Right atrium auricular region (tissue), 2 donors: Measurements from ENCODE around the gene BBS9. TPM values are rescaled to one million over a fixed set of nuclear protein-coding genes. Genes with fewer than 3 reads are reported as not detected.

Experiments used
- DNase-seq: peaks from one replicate; pipeline ENCODE4 v3.0.0-alpha.2; 2019; ENCODE audit warnings: low spot score
- H3K27ac ChIP-seq, 2 donors: fragments of 200-600 bp; sonication (generic); 1 replicate in 1 of 2; 2 replicates in 1 of 2; pipeline ENCODE4 v1.5.1; 2016 to 2019
- H3K27me3 ChIP-seq, 2 donors: fragments of 200-600 bp; sonication (generic); one replicate each; pipeline versions ENCODE4 v1.5.1 to v1.6.0; 2017 to 2019
- H3K36me3 ChIP-seq: fragments of 200-600 bp; sonication (generic); one replicate; pipeline ENCODE4 v1.5.1; 2016
- H3K4me1 ChIP-seq, 2 donors: fragments of 200-600 bp; sonication (generic); one replicate each; pipeline versions ENCODE4 v1.5.1 to v1.6.0; 2017 to 2019
- H3K4me3 ChIP-seq, 2 donors: fragments of 200-600 bp; sonication (generic); 1 replicate in 1 of 2; 2 replicates in 1 of 2; pipeline ENCODE4 v1.5.1; 2017 to 2019; ENCODE audit warnings: mild to moderate bottlenecking in 1 of 2, moderate library complexity in 1 of 2
- H3K9me3 ChIP-seq, 2 donors: fragments of 200-600 bp; sonication (generic); one replicate each; pipeline ENCODE4 v1.5.1; 2019
- total RNA-seq, 2 donors: library from RNA; depleted of rRNA; stranded (reverse); fragments of >200 nt; gene quantifications; one replicate each; pipeline ENCODE4 v1.1.0, GENCODE V29; 2016
- TF ChIP-seq, protein P1 (sequence below), 2 donors: fragments of 200-600 bp; sonication (generic); IDR thresholded peaks; one replicate each; pipeline ENCODE4 v1.5.1; 2019; ENCODE audit warnings: antibody characterized with exemption in 2 of 2

BBS9 gene
- total RNA-seq, 2 donors from 2014 or later = 13.3 to 13.8 TPM

GRCh38 chr7:33356336-33356735 lies 227.0 kb downstream of the BBS9 start:
- H3K27me3 ChIP-seq = no peaks in the 10 kb centered on the region
- no peaks in the 10 kb centered on the region for H3K4me1 ChIP-seq
- no peaks in the 10 kb centered on the region for H3K9me3 ChIP-seq
- no peak overlapping the region for H3K27ac ChIP-seq
- no peaks in the 10 kb centered on the region for H3K36me3 ChIP-seq
- H3K4me3 ChIP-seq = no peak overlapping the region
- DNase-seq = no peak
- TF ChIP-seq, protein P1, sequence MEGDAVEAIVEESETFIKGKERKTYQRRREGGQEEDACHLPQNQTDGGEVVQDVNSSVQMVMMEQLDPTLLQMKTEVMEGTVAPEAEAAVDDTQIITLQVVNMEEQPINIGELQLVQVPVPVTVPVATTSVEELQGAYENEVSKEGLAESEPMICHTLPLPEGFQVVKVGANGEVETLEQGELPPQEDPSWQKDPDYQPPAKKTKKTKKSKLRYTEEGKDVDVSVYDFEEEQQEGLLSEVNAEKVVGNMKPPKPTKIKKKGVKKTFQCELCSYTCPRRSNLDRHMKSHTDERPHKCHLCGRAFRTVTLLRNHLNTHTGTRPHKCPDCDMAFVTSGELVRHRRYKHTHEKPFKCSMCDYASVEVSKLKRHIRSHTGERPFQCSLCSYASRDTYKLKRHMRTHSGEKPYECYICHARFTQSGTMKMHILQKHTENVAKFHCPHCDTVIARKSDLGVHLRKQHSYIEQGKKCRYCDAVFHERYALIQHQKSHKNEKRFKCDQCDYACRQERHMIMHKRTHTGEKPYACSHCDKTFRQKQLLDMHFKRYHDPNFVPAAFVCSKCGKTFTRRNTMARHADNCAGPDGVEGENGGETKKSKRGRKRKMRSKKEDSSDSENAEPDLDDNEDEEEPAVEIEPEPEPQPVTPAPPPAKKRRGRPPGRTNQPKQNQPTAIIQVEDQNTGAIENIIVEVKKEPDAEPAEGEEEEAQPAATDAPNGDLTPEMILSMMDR (IDR thresholded peaks at IDR 0.05) = no peak

GRCh38 chr7:33357846-33358245 lies 228.5 kb downstream of the BBS9 start:
- DNase-seq = no peak
- Histone ChIP-seq H3K4me1 (no peaks in the 10 kb centered on the region), H3K36me3 (no peaks in the 10 kb centered on the region), H3K4me3 (no peak overlapping the region), H3K9me3 (no peaks in the 10 kb centered on the region), H3K27ac (no peak overlapping the region), H3K27me3 (no peaks in the 10 kb centered on the region)
- TF ChIP-seq, protein P1 (IDR thresholded peaks at IDR 0.05) = no peak

GRCh38 chr7:33369888-33370287 lies 240.5 kb downstream of the BBS9 start:
- H3K9me3 ChIP-seq = no peaks in the 10 kb centered on the region

DNA sequence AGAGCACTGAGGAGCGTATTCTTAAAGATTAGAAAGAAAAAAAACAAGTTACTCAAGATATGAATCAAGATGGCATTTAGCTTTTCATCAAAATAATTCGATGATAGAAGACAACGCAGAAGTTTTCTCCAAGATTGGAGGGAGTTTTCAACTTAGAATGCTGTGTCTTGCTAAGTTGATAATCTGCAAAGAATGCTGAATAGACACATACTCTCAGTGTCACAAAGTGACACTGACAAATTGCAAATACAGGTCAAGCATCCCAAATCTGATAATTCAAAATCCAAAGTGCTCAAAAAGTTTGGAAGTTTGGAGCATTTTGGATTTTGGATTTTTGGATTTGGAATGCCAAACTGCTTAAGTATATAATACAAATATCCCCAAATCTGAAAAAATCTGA lies 243.8 kb downstream of the BBS9 start:
- H3K27me3 ChIP-seq = no peaks in the 10 kb centered on the region
- DNase-seq = no peak
- no peaks in the 10 kb centered on the region for H3K4me1 ChIP-seq
- no peak overlapping the region for H3K27ac ChIP-seq
- no peak overlapping the region for H3K4me3 ChIP-seq
- TF ChIP-seq, protein P1 (IDR thresholded peaks at IDR 0.05) = no peak
- H3K9me3 ChIP-seq = no peaks in the 10 kb centered on the region
- peaks cover 1% of the 10 kb centered on the region for H3K36me3 ChIP-seq

More at GRCh38 chr7:33369888-33370287, 240.5 kb downstream of the BBS9 start:
- H3K27me3 ChIP-seq = no peaks in the 10 kb centered on the region
- H3K4me1 ChIP-seq = no peaks in the 10 kb centered on the region
- H3K27ac ChIP-seq = no peak overlapping the region
- no peak for DNase-seq
- H3K4me3 ChIP-seq = no peak overlapping the region
- peaks cover 11% of the 10 kb centered on the region for H3K36me3 ChIP-seq
- TF ChIP-seq, protein P1 (IDR thresholded peaks at IDR 0.05) = no peak

DNA sequence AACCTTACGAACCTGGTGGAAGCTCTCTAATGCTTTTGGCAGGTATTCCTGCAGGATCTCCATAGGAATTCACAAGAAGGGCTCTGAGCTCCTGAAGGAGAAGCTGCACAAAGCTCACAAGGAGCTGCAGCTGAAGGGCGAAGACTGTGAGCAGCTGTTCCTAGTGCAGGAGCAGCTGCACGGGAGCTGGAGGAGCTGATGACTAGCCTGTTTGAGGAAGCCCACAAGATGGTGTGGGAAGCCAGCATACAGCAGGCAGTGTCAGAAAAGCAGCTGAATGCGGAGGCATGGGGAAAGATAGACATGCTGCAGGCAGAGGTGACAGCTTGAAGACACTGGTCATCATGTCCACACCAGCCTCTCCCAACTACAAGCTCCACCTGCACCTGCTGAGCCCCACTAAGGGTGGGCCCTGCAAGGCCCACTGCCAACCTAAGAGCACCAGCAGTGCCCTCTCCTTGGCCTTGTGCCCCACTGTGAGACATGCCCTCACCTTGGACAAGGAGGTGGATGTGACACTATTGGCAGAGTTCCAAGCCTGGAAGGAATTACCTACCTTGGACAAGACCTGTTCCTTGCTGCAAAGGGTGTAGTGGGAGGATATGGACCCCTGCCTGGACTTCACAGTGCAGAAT lies 250.6 kb downstream of the BBS9 start:
- H3K4me1 ChIP-seq = no peaks in the 10 kb centered on the region
- no peaks in the 10 kb centered on the region for H3K36me3 ChIP-seq
- H3K27ac ChIP-seq = no peak overlapping the region
- H3K9me3 ChIP-seq = no peaks in the 10 kb centered on the region
- no peak for DNase-seq
- no peak overlapping the region for H3K4me3 ChIP-seq
- no peaks in the 10 kb centered on the region for H3K27me3 ChIP-seq
- TF ChIP-seq, protein P1 (IDR thresholded peaks at IDR 0.05) = no peak

GRCh38 chr7:33388332-33388731 lies 259.0 kb downstream of the BBS9 start:
- Histone ChIP-seq H3K27ac (no peak overlapping the region), H3K27me3 (no peaks in the 10 kb centered on the region), H3K4me1 (no peaks in the 10 kb centered on the region), H3K9me3 (no peaks in the 10 kb centered on the region), H3K4me3 (no peak overlapping the region), H3K36me3 (no peaks in the 10 kb centered on the region)
- TF ChIP-seq, protein P1 (IDR thresholded peaks at IDR 0.05) = no peak
- DNase-seq = no peak
